Measurements from ENCODE around the gene WRNIP1. TPM values are rescaled to one million over a fixed set of nuclear protein-coding genes. Genes with fewer than 3 reads are reported as not detected.

WRNIP1 gene
- total and polyA plus RNA-seq, 2 of the 8 experiments (the other 6 are each of a cell fraction or from before 2014, with no cell fraction given) = 38.2 to 39.2 TPM

DNA sequence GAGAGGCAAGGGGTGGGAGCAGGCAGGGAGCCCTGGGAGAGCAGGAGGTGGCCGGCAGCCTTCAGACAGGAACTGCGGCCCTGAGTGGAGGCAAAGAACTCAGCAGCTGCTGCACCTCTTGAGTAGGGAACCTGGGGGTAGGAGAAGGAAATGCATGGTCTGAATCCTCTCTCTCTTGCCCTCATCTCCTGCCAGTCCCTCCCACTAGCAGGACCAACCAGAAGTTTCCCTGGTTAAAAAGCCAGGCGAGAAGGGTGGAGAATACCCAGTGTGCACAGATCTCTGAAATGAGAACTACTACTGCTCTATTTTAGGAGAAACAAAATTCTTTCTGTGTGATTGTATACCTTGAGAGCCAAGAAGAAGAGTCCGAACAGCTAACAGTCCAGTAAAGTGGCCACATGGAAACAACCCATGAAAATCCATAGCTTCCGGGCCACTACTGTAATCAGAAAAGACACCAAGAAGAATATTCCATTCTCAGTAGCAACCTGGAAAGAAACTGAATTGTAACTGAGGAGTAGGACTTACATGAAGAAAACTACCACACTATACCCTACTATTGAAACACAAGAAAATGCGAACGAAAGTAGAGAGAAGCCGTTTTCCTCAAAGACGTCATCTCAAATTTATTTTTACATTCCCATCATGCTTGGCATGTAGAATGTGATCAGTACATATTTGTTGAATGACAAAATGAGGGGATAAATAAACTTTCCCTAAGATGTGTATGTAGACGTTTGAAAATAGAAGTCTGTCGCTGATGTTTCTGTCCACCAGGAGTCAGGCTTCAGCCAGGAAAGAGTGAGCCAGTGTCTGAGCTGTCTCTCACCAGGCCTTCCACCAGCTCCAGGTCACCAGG lies 25.6 kb downstream of the WRNIP1 start:
- no peak overlapping the region for H4K91ac ChIP-seq (replicated peaks; ENCODE audit: insufficient read length, low read length)
- no peak overlapping the region for H3K27ac ChIP-seq (ENCODE audit: low read depth, low read length)
- H3K9ac ChIP-seq (replicated peaks in 1 of 4; ENCODE audit: extremely low read depth in 1 of 4, low read depth in 3 of 4, low read length in 3 of 4) = no peak overlapping the region
- H3K23ac ChIP-seq (ENCODE audit: insufficient read length) = no peak overlapping the region
- no peak overlapping the region for H2BK5ac ChIP-seq (ENCODE audit: low read depth, low read length)
- no peak overlapping the region for H2BK120ac ChIP-seq (replicated peaks; ENCODE audit: low read depth, low read length)
- DNase-seq (ENCODE audit: low read depth in 1 of 2, low spot score in 2 of 2) (no peak), FAIRE-seq (no peak)
- CTCF ChIA-PET (ENCODE audit: partially characterized antibody) = interaction anchor here (0.5 to 4.2 kb wide), 51 partner anchors 9 to 317 kb away, joined by 3 to 38 read pairs (median 5); partner anchors contain the start of genes MYLK4, SERPINB1 and SERPINB9
- no peak overlapping the region for H3K4ac ChIP-seq (replicated peaks; ENCODE audit: insufficient read length, low read depth, low read length)
- H3K18ac ChIP-seq (ENCODE audit: extremely low read depth, low read length) = no peak overlapping the region
- no peak overlapping the region for H3K14ac ChIP-seq (ENCODE audit: insufficient read length)
- H2AFZ ChIP-seq (ENCODE audit: low read length) = no peak overlapping the region
- no peaks in the 10 kb centered on the region for H3K9me3 ChIP-seq (ENCODE audit: insufficient read depth in 2 of 2, low read depth in 1 of 2, low read length in 1 of 2)
- POLR2A ChIA-PET (ENCODE audit: partially characterized antibody) = interaction anchor here (0.9 to 2.2 kb wide), 7 partner anchors 11 to 195 kb away, joined by 3 to 6 read pairs (median 3); partner anchors contain the start of gene SERPINB1
- H3K36me3 ChIP-seq (ENCODE audit: control insufficient read depth in 2 of 4, insufficient read depth in 4 of 4, low read length in 3 of 4) = no peaks in the 10 kb centered on the region
- no peak overlapping the region for H3K56ac ChIP-seq (replicated peaks; ENCODE audit: insufficient read length, low read depth, low read length)
- H4K8ac ChIP-seq (ENCODE audit: extremely low read depth, insufficient read depth, low read length) = no peak overlapping the region
- no peak overlapping the region for H2BK12ac ChIP-seq (ENCODE audit: low read depth, low read length)
- H2AK5ac ChIP-seq (ENCODE audit: low read depth, low read length) = no peak overlapping the region
- no peaks in the 10 kb centered on the region; a peak in 1 of 7 replicates for H3K4me1 ChIP-seq (replicated peaks in 1 of 4; ENCODE audit: control insufficient read depth in 3 of 4, insufficient read depth in 4 of 4, low read length in 3 of 4)
- H3K79me1 ChIP-seq (ENCODE audit: low read depth, low read length) = no peaks in the 10 kb centered on the region; the same call in 1 of the 2 replicates
- no peaks in the 10 kb centered on the region for H4K20me1 ChIP-seq (replicated peaks in 1 of 2; ENCODE audit: control insufficient read depth in 1 of 2, insufficient read depth in 2 of 2, low read length in 2 of 2)
- no peak overlapping the region for H2BK20ac ChIP-seq (ENCODE audit: low read length)
- H3K23me2 ChIP-seq (ENCODE audit: low read depth, low read length) = no peaks in the 10 kb centered on the region
- no peak overlapping the region for H2BK15ac ChIP-seq (ENCODE audit: low read length)
- no peak overlapping the region for H3K4me3 ChIP-seq (ENCODE audit: extremely low read depth in 1 of 4, insufficient read depth in 2 of 4, low read depth in 3 of 4, low read length in 4 of 4)
- WGBS, 2 experiments (ENCODE audit: extremely low coverage in 1 of 2, insufficient coverage in 1 of 2, insufficient read length in 1 of 2, insufficient replicate concordance in 2 of 2, low coverage in 1 of 2, low lambda C conversion rate in 2 of 2, missing lambda C conversion rate in 1 of 2) = 68% methylated on average over 11 of the region's 11 CpGs; no CpG with 5 or more reads in 1 of the 2 experiments
- no peak overlapping the region for H4K5ac ChIP-seq (ENCODE audit: insufficient read length, low read depth, low read length)
- peaks cover 0 to 9% of the 10 kb centered on the region in 2 experiments; a peak in 1 of 4 replicates for H3K79me2 ChIP-seq (ENCODE audit: control insufficient read depth in 1 of 2, insufficient read depth in 2 of 2, low read length in 2 of 2)
- no peak overlapping the region for H3K4me2 ChIP-seq (ENCODE audit: insufficient read depth in 1 of 2, low read depth in 2 of 2, low read length in 2 of 2)
- H3K27me3 ChIP-seq (replicated peaks in 1 of 4; ENCODE audit: control insufficient read depth in 3 of 4, extremely low read depth in 1 of 4, insufficient read depth in 3 of 4, low read length in 3 of 4) = no peaks in the 10 kb centered on the region
- TF ChIP-seq SIN3A (conservative IDR thresholded peaks at IDR 0.05 in 1 of 2, IDR thresholded peaks at IDR 0.05 in 1 of 2; ENCODE audit: low read depth in 1 of 2, low read length in 2 of 2) = no peak
- no peak for TF ChIP-seq RFX5 (IDR thresholded peaks at IDR 0.05; ENCODE audit: borderline replicate concordance, low read depth, low read length)
- TF ChIP-seq GABPA (IDR thresholded peaks at IDR 0.05; ENCODE audit: borderline replicate concordance, insufficient read depth, low read length) = no peak
- TF ChIP-seq RAD21 (IDR thresholded peaks at IDR 0.05 in 1 of 2, conservative IDR thresholded peaks at IDR 0.05 in 1 of 2; ENCODE audit: low read depth in 2 of 2, low read length in 2 of 2) = peak; percentile 90 to 95
- TF ChIP-seq RXRA (IDR thresholded peaks at IDR 0.05; ENCODE audit: insufficient read depth, low read depth, low read length) = no peak
- TF ChIP-seq, protein P1, sequence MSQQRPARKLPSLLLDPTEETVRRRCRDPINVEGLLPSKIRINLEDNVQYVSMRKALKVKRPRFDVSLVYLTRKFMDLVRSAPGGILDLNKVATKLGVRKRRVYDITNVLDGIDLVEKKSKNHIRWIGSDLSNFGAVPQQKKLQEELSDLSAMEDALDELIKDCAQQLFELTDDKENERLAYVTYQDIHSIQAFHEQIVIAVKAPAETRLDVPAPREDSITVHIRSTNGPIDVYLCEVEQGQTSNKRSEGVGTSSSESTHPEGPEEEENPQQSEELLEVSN (IDR thresholded peaks at IDR 0.05) = no peak
- TF ChIP-seq, protein P2, sequence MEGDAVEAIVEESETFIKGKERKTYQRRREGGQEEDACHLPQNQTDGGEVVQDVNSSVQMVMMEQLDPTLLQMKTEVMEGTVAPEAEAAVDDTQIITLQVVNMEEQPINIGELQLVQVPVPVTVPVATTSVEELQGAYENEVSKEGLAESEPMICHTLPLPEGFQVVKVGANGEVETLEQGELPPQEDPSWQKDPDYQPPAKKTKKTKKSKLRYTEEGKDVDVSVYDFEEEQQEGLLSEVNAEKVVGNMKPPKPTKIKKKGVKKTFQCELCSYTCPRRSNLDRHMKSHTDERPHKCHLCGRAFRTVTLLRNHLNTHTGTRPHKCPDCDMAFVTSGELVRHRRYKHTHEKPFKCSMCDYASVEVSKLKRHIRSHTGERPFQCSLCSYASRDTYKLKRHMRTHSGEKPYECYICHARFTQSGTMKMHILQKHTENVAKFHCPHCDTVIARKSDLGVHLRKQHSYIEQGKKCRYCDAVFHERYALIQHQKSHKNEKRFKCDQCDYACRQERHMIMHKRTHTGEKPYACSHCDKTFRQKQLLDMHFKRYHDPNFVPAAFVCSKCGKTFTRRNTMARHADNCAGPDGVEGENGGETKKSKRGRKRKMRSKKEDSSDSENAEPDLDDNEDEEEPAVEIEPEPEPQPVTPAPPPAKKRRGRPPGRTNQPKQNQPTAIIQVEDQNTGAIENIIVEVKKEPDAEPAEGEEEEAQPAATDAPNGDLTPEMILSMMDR (IDR thresholded peaks at IDR 0.05; ENCODE audit: control extremely low read depth in 1 of 3, insufficient read depth in 1 of 3, low read depth in 1 of 3, low read length in 3 of 3) = peak; percentile 64 to 89 (median 88)

Measured in H1 (cell line).